K562 (cell line): ENCODE measurements around the gene TERC. TPM values are rescaled to one million over a fixed set of nuclear protein-coding genes. Genes with fewer than 3 reads are reported as not detected.

ENCODE experiments used
- ATAC-seq: fragments of 200-7000 bp; cut with Tn5 transposase; 3 replicates; pipeline ENCODE4 v1.9.1; 2020; ENCODE audit warnings: moderate library complexity
- BruUV-seq: library from RNA; stranded (reverse); fragments of 400-500 nt; replicated peaks from 2 replicates; lab custom pipeline; 2021; lab: Mats Ljungman, UMichigan
- CTCF ChIA-PET: fragments of 300-600 bp; formaldehyde crosslinking; extraction: SDS; loops from one replicate; lab custom pipeline; 2021; ENCODE audit warnings: low intra/inter-chr PET ratio; lab: Yijun Ruan, JAX
- POLR2A ChIA-PET: fragments of 300-600, 350-650 bp; sonication (Branson Sonifier 250); formaldehyde crosslinking; extraction: SDS; loops from one replicate; lab custom pipeline; 2021; ENCODE audit warnings: antibody characterized with exemption, inconsistent platforms; lab: Yijun Ruan, JAX
- DNase-seq, 4 experiments: peaks; one replicate each; pipeline versions ENCODE4 v3.0.0 to v3.0.0-alpha.2; 2011 to 2018; ENCODE audit warnings: low spot score in 3 of 4, mixed read lengths in 3 of 4; ENCODE audit errors: extremely low read depth in 1 of 4
- FAIRE-seq: peaks from 2 replicates; lab custom pipeline; 2011; peaks lifted over from hg19 to GRCh38; lab: Jason Lieb, UNC
- H2AFZ ChIP-seq: 2 replicates; pipeline ENCODE4 v1.6.0; 2011; ENCODE audit warnings: low read depth, low read length, control low read depth, inconsistent platforms
- H3K27ac ChIP-seq: fragments of 200-600 bp; 3 replicates; pipeline ENCODE4 v1.8.0; 2011; ENCODE audit warnings: low read depth, mild to moderate bottlenecking, control low read depth, inconsistent platforms, low read length, moderate library complexity, mixed read lengths; ENCODE audit errors: extremely low read depth
- H3K27me3 ChIP-seq, 2 experiments: fragments of 300-600 bp in 1 of 2; 2 replicates in 1 of 2; 3 replicates in 1 of 2; pipeline versions ENCODE4 v1.6.0 to v1.8.0; 2011; ENCODE audit warnings: inconsistent platforms in 2 of 2, low read length in 2 of 2, mild to moderate bottlenecking in 1 of 2, mixed read lengths in 1 of 2, moderate library complexity in 1 of 2; ENCODE audit not compliant: control insufficient read depth in 2 of 2, insufficient read depth in 2 of 2
- H3K36me3 ChIP-seq: fragments of 300-600 bp; 3 replicates; pipeline ENCODE4 v1.8.0; 2011; ENCODE audit warnings: mild to moderate bottlenecking, low read length, inconsistent platforms; ENCODE audit not compliant: control insufficient read depth, insufficient read depth
- H3K4me1 ChIP-seq, 2 experiments: fragments of 200-600 bp in 1 of 2; replicated peaks in 1 of 2; 2 replicates in 1 of 2; 3 replicates in 1 of 2; pipeline versions ENCODE4 v1.5.1 to v1.8.0; 2011; ENCODE audit warnings: inconsistent platforms in 2 of 2, low read length in 2 of 2, mild to moderate bottlenecking in 1 of 2, mixed read lengths in 1 of 2, moderate library complexity in 1 of 2; ENCODE audit not compliant: control insufficient read depth in 2 of 2, insufficient read depth in 2 of 2
- H3K4me2 ChIP-seq: 2 replicates; pipeline ENCODE4 v1.6.1; 2011; ENCODE audit warnings: low read length, control low read depth, inconsistent platforms, mixed read lengths; ENCODE audit not compliant: insufficient read depth
- H3K4me3 ChIP-seq: fragments of 200-600 bp; sonication (generic), shearing (Covaris generic); 2 replicates; pipeline ENCODE4 v1.5.1; 2016; ENCODE audit warnings: control low read depth, inconsistent platforms
- H3K79me2 ChIP-seq: fragments of 200-600 bp; 3 replicates; pipeline ENCODE4 v1.8.0; 2011; ENCODE audit warnings: low read length, inconsistent platforms; ENCODE audit not compliant: control insufficient read depth, insufficient read depth
- H3K9ac ChIP-seq, 2 experiments: 2 replicates each; pipeline versions ENCODE4 v1.6.0 to v1.6.1; 2011; ENCODE audit warnings: low read depth in 2 of 2, low read length in 2 of 2, control low read depth in 1 of 2, inconsistent platforms in 1 of 2, mild to moderate bottlenecking in 1 of 2, mixed read lengths in 1 of 2; ENCODE audit not compliant: insufficient read depth in 1 of 2
- H3K9me1 ChIP-seq: one replicate; pipeline ENCODE4 v1.6.0; 2011; ENCODE audit warnings: inconsistent platforms, mild to moderate bottlenecking, low read length, moderate library complexity; ENCODE audit not compliant: control insufficient read depth, insufficient read depth
- H3K9me3 ChIP-seq: replicated peaks from 2 replicates; pipeline ENCODE4 v1.5.1; 2011; ENCODE audit warnings: low read depth, low read length, inconsistent platforms; ENCODE audit not compliant: control insufficient read depth, insufficient read depth
- H4K20me1 ChIP-seq: replicated peaks from 2 replicates; pipeline ENCODE4 v1.6.1; 2011; ENCODE audit warnings: low read length, inconsistent platforms, mixed read lengths; ENCODE audit not compliant: control insufficient read depth, insufficient read depth
- ADNP ChIP-seq: fragments of 200-800 bp; sonication (Bioruptor generic); IDR thresholded peaks from 2 replicates; pipeline ENCODE4 v1.6.1; 2016; ENCODE audit warnings: missing genetic modification characterization, missing compliant biosample characterization
- JUN ChIP-seq, 2 experiments: sonication (generic) in 1 of 2; formaldehyde crosslinking in 1 of 2; IDR thresholded peaks; 2 replicates each; pipeline versions ENCODE4 v1.6.1 to v1.8.0; 2012 to 2022; ENCODE audit warnings: borderline replicate concordance in 2 of 2, mild to moderate bottlenecking in 2 of 2, improper control_type of control experiment in 1 of 2, low read depth in 1 of 2, low read length in 1 of 2, missing genetic modification reagents in 1 of 2
- LCOR ChIP-seq: sonication (generic); formaldehyde crosslinking; IDR thresholded peaks from 2 replicates; pipeline ENCODE4 v1.8.0; 2022; ENCODE audit warnings: mild to moderate bottlenecking, missing genetic modification reagents
- NCOR1 ChIP-seq: fragments of 450-650 bp; IDR thresholded peaks from 2 replicates; pipeline ENCODE4 v1.6.1; 2016; ENCODE audit warnings: mild to moderate bottlenecking, moderate library complexity
- PYGO2 ChIP-seq: fragments of 450-650 bp; IDR thresholded peaks from 2 replicates; pipeline ENCODE4 v1.6.1; 2016; ENCODE audit warnings: mild to moderate bottlenecking, missing genetic modification characterization, moderate library complexity, missing compliant biosample characterization
- SAP30 ChIP-seq: fragments of 200-600 bp; sonication (generic); IDR thresholded peaks from 2 replicates; pipeline ENCODE4 v1.6.1; 2012; ENCODE audit warnings: borderline replicate concordance, low read depth, mild to moderate bottlenecking, moderate library complexity, low read length, control low read depth, inconsistent platforms; ENCODE audit not compliant: insufficient read depth, poor library complexity, severe bottlenecking
- WGBS: fragments of 100-300 bp; shearing (Covaris generic); methylation state at CpG from one replicate; pipeline ENCODE4 v1.1.6; 2016; ENCODE audit warnings: low coverage, mixed read lengths; ENCODE audit not compliant: insufficient coverage; ENCODE audit errors: missing lambda C conversion rate; 5-methylcytosine and 5-hydroxymethylcytosine counted together
- in situ Hi-C: fragments of 300-500 bp; cut with MboI; formaldehyde crosslinking; loops from 4 replicates; pipeline ENCODE4 v1.15.0; 2018; ENCODE audit warnings: inconsistent platforms, mixed read lengths
- intact Hi-C: fragments of 100-400 bp; cut with micrococcal nuclease; formaldehyde crosslinking; loops from 2 replicates; pipeline ENCODE4 v1.14.2; 2022
- polyA plus RNA-seq, 8 experiments: library from polyadenylated mRNA; depleted of rRNA in 4 of 8; stranded (reverse) in 5 of 8; unstranded in 3 of 8; fragments of >200 nt; fragmentation: Nextera tagmentation in 2 of 8; fragmentation: Illumina TruSeq in 1 of 8; extraction: Ambion mirVana in 2 of 8; extraction: Trizol in 1 of 8; gene quantifications; 2 replicates each; pipeline versions ENCODE4 v1.2.1 to v1.2.3, GENCODE V29; 2011 to 2014; ENCODE audit warnings: inconsistent platforms in 1 of 8, missing spikeins in 1 of 8
- total RNA-seq, 7 experiments: library from RNA; depleted of rRNA in 6 of 7; stranded (reverse); fragments of >200 nt in 6 of 7; fragmentation: Illumina TruSeq in 2 of 7; extraction: Trizol in 2 of 7; gene quantifications; 2 replicates each; pipeline versions ENCODE4 v1.2.1 to v1.2.3, GENCODE V29; 2011 to 2021; ENCODE audit warnings: low replicate concordance in 1 of 7
- TF ChIP-seq, protein P1 (sequence below), 2 experiments: fragments of 450-650 bp; formaldehyde crosslinking in 1 of 2; IDR thresholded peaks; 2 replicates each; pipeline versions ENCODE4 v1.4.0 to v1.6.1; 2014 to 2020; ENCODE audit warnings: mild to moderate bottlenecking in 2 of 2, borderline replicate concordance in 1 of 2, low read depth in 1 of 2

The TERC gene
- total and polyA plus RNA-seq, 9 of the 15 experiments (the other 6 are each of a cell fraction or from before 2014, with no cell fraction given), result 0.77 to 234 (median 27.9) TPM; not detected in 3

DNA sequence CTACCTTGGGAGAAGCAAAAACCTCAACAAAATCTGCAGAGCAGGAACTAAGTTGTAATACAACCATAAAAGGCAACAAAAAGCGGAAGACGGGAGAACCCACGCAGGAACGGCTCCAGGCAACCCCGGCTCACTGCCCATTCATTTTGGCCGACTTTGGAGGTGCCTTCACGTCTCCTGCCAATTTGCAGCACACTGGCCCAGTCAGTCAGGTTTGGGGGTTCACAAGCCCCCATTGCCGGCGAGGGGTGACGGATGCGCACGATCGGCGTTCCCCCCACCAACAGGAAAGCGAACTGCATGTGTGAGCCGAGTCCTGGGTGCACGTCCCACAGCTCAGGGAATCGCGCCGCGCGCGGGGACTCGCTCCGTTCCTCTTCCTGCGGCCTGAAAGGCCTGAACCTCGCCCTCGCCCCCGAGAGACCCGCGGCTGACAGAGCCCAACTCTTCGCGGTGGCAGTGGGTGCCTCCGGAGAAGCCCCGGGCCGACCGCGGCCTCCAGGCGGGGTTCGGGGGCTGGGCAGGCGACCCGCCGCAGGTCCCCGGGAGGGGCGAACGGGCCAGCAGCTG, 463 bp downstream of the TERC start:
- peak in 3 of 4 experiments; percentile 23 to 59 (median 29) for DNase-seq
- peaks cover 6 to 23% of the 10 kb centered on the region in 2 experiments for H3K4me1 ChIP-seq
- peaks cover 13% of the 10 kb centered on the region for H3K9me3 ChIP-seq
- H3K4me2 ChIP-seq, result peak overlapping the region; percentile 85
- intact Hi-C loops (loop anchor here (5.0 kb wide), 3 partner anchors 203 to 648 kb away; partner anchors contain the start of genes GPR160 and SEC62), in situ Hi-C loops (no loop called here)
- H3K27ac ChIP-seq, result peak overlapping the region; percentile 95
- H3K9me1 ChIP-seq, result no peaks in the 10 kb centered on the region
- peaks cover 2% of the 10 kb centered on the region; the same call in 1 of the 3 replicates for H3K79me2 ChIP-seq
- BruUV-seq, result TSS peak; percentile 98
- peak overlapping the region; percentile 71 for H3K4me3 ChIP-seq
- peak; percentile 67 for ATAC-seq
- WGBS, result 24% methylated on average over 41 of the region's 46 CpGs
- peak overlapping the region; percentile 79 for H2AFZ ChIP-seq
- H3K9ac ChIP-seq, result peak overlapping the region; percentile 91 to 98
- no peaks in the 10 kb centered on the region for H3K27me3 ChIP-seq
- no peaks in the 10 kb centered on the region for H4K20me1 ChIP-seq
- no peaks in the 10 kb centered on the region; the same call in 2 of the 3 replicates for H3K36me3 ChIP-seq
- no peak for FAIRE-seq
- ChIA-PET CTCF (no interaction called here), POLR2A (interaction anchor here (0.5 to 3.2 kb wide), 9 partner anchors 9 to 80 kb away, joined by 3 to 16 read pairs (median 3); partner anchors contain the start of gene MYNN)
- TF ChIP-seq NCOR1 (no peak), ADNP (tag) (no peak), SAP30 (peak; percentile 72), PYGO2 (no peak), JUN (IDR thresholded peaks at IDR 0.05; ENCODE audit: borderline replicate concordance, low read depth, low read length) (no peak), JUN (CRISPR knock-in tag; IDR thresholded peaks at IDR 0.05; ENCODE audit: borderline replicate concordance) (no peak), LCOR (CRISPR knock-in tag) (peak; percentile 74)
- TF ChIP-seq, protein P1, sequence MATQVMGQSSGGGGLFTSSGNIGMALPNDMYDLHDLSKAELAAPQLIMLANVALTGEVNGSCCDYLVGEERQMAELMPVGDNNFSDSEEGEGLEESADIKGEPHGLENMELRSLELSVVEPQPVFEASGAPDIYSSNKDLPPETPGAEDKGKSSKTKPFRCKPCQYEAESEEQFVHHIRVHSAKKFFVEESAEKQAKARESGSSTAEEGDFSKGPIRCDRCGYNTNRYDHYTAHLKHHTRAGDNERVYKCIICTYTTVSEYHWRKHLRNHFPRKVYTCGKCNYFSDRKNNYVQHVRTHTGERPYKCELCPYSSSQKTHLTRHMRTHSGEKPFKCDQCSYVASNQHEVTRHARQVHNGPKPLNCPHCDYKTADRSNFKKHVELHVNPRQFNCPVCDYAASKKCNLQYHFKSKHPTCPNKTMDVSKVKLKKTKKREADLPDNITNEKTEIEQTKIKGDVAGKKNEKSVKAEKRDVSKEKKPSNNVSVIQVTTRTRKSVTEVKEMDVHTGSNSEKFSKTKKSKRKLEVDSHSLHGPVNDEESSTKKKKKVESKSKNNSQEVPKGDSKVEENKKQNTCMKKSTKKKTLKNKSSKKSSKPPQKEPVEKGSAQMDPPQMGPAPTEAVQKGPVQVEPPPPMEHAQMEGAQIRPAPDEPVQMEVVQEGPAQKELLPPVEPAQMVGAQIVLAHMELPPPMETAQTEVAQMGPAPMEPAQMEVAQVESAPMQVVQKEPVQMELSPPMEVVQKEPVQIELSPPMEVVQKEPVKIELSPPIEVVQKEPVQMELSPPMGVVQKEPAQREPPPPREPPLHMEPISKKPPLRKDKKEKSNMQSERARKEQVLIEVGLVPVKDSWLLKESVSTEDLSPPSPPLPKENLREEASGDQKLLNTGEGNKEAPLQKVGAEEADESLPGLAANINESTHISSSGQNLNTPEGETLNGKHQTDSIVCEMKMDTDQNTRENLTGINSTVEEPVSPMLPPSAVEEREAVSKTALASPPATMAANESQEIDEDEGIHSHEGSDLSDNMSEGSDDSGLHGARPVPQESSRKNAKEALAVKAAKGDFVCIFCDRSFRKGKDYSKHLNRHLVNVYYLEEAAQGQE (IDR thresholded peaks at IDR 0.05; ENCODE audit: borderline replicate concordance), result no peak
- TF ChIP-seq, protein P1 (CRISPR knock-in tag; IDR thresholded peaks at IDR 0.05; ENCODE audit: low read depth), result no peak
